ENCODE data around the gene SLC47A1. TPM values are rescaled to one million over a fixed set of nuclear protein-coding genes. Genes with fewer than 3 reads are reported as not detected.

The SLC47A1 gene
- total RNA-seq, 4 donors from 2014 or later: 0.17 to 1.8 TPM; not detected in 2

GRCh38 chr17:19540706-19541370 lies 7.2 kb downstream of the SLC47A1 start:
- WGBS: 87% methylated on average over 9 of the region's 13 CpGs

GRCh38 chr17:19541445-19541844 lies 7.8 kb downstream of the SLC47A1 start:
- intact Hi-C loops (cut with DNase I): no loop called here
- no peak overlapping the region for H3K27ac ChIP-seq (replicated peaks in 1 of 4)

More at GRCh38 chr17:19540706-19541370, 7.2 kb downstream of the SLC47A1 start:
- Histone ChIP-seq H3K27ac (replicated peaks in 1 of 4) (no peak overlapping the region), H3K4me1 (peaks cover 0 to 6% (median 0%) of the 10 kb centered on the region in 4 donors), H3K36me3 (no peaks in the 10 kb centered on the region), H3K9me3 (no peaks in the 10 kb centered on the region), H3K27me3 (peaks cover 0 to 6% (median 0%) of the 10 kb centered on the region in 4 donors), H3K4me3 (no peak overlapping the region)
- TF ChIP-seq CTCF (IDR thresholded peaks at IDR 0.05) (no peak), POLR2AphosphoS5 (IDR thresholded peaks at IDR 0.05) (no peak), POLR2A (IDR thresholded peaks at IDR 0.05; ENCODE audit: low read depth) (no peak), EP300 (IDR thresholded peaks at IDR 0.05) (no peak)
- DNase-seq (ENCODE audit: extremely low spot score): no peak
- intact Hi-C loops (cut with DNase I): no loop called here

GRCh38 chr17:19542247-19542646 lies 8.6 kb downstream of the SLC47A1 start:
- intact Hi-C loops (cut with DNase I): no loop called here
- H3K27ac ChIP-seq (replicated peaks in 1 of 4): no peak overlapping the region
- H3K9me3 ChIP-seq: no peaks in the 10 kb centered on the region
- no peaks in the 10 kb centered on the region for H3K36me3 ChIP-seq
- H3K27me3 ChIP-seq: no peaks in the 10 kb centered on the region
- no peak overlapping the region for H3K4me3 ChIP-seq
- TF ChIP-seq POLR2AphosphoS5 (IDR thresholded peaks at IDR 0.05) (no peak), POLR2A (IDR thresholded peaks at IDR 0.05; ENCODE audit: low read depth) (no peak), CTCF (IDR thresholded peaks at IDR 0.05) (no peak), EP300 (IDR thresholded peaks at IDR 0.05) (no peak)
- peaks cover 0 to 10% (median 3%) of the 10 kb centered on the region in 4 donors for H3K4me1 ChIP-seq
- 95% methylated on average over 8 of the region's 8 CpGs for WGBS
- DNase-seq (ENCODE audit: extremely low spot score): no peak

More at GRCh38 chr17:19541445-19541844, 7.8 kb downstream of the SLC47A1 start:
- DNase-seq (ENCODE audit: extremely low spot score): no peak
- WGBS: 86% methylated on average over 6 of the region's 6 CpGs
- TF ChIP-seq POLR2AphosphoS5 (IDR thresholded peaks at IDR 0.05) (no peak), POLR2A (IDR thresholded peaks at IDR 0.05; ENCODE audit: low read depth) (no peak)
- Histone ChIP-seq H3K27me3 (no peaks in the 10 kb centered on the region), H3K4me1 (peaks cover 0 to 8% (median under 1%) of the 10 kb centered on the region in 4 donors), H3K4me3 (no peak overlapping the region), H3K9me3 (no peaks in the 10 kb centered on the region), H3K36me3 (no peaks in the 10 kb centered on the region)

- 95% methylated on average over 7 of the region's 8 CpGs for WGBS
- Histone ChIP-seq H3K27me3 (no peaks in the 10 kb centered on the region), H3K4me3 (no peak overlapping the region), H3K36me3 (no peaks in the 10 kb centered on the region), H3K4me1 (peaks cover 0 to 6% (median 2%) of the 10 kb centered on the region in 4 donors), H3K27ac (replicated peaks in 1 of 4) (no peak overlapping the region), H3K9me3 (no peaks in the 10 kb centered on the region)
- no peak for DNase-seq (ENCODE audit: extremely low spot score)
- TF ChIP-seq POLR2A (IDR thresholded peaks at IDR 0.05; ENCODE audit: low read depth): no peak
- TF ChIP-seq POLR2AphosphoS5 (IDR thresholded peaks at IDR 0.05): no peak
- no peak for TF ChIP-seq EP300 (IDR thresholded peaks at IDR 0.05)
- TF ChIP-seq CTCF (IDR thresholded peaks at IDR 0.05): no peak
- intact Hi-C loops (cut with DNase I): no loop called here
Observed at GRCh38 chr17:19544366-19544765, 10.7 kb downstream of the SLC47A1 start.

- TF ChIP-seq POLR2AphosphoS5 (IDR thresholded peaks at IDR 0.05): no peak
- TF ChIP-seq CTCF (IDR thresholded peaks at IDR 0.05): no peak
- no peak for TF ChIP-seq POLR2A (IDR thresholded peaks at IDR 0.05; ENCODE audit: low read depth)
- TF ChIP-seq EP300 (IDR thresholded peaks at IDR 0.05): no peak
- 67% methylated on average over 6 of the region's 6 CpGs for WGBS
Observed at GRCh38 chr17:19546289-19547065, 12.8 kb downstream of the SLC47A1 start.

More at GRCh38 chr17:19546289-19547065, 12.8 kb downstream of the SLC47A1 start:
- Histone ChIP-seq H3K9me3 (no peaks in the 10 kb centered on the region), H3K27me3 (no peaks in the 10 kb centered on the region), H3K4me1 (peaks cover 0 to 6% (median 2%) of the 10 kb centered on the region in 4 donors), H3K36me3 (no peaks in the 10 kb centered on the region), H3K4me3 (no peak overlapping the region), H3K27ac (replicated peaks in 1 of 4) (no peak overlapping the region)
- DNase-seq (ENCODE audit: extremely low spot score): no peak
- intact Hi-C loops (cut with DNase I): no loop called here

Measured in esophagus muscularis mucosa (tissue), 4 donors.